Measurements from ENCODE around the gene GDPGP1.
A peak's percentile ranks its signal among the peaks of the same experiment; 100 is the strongest.

The GDPGP1 gene

DNA sequence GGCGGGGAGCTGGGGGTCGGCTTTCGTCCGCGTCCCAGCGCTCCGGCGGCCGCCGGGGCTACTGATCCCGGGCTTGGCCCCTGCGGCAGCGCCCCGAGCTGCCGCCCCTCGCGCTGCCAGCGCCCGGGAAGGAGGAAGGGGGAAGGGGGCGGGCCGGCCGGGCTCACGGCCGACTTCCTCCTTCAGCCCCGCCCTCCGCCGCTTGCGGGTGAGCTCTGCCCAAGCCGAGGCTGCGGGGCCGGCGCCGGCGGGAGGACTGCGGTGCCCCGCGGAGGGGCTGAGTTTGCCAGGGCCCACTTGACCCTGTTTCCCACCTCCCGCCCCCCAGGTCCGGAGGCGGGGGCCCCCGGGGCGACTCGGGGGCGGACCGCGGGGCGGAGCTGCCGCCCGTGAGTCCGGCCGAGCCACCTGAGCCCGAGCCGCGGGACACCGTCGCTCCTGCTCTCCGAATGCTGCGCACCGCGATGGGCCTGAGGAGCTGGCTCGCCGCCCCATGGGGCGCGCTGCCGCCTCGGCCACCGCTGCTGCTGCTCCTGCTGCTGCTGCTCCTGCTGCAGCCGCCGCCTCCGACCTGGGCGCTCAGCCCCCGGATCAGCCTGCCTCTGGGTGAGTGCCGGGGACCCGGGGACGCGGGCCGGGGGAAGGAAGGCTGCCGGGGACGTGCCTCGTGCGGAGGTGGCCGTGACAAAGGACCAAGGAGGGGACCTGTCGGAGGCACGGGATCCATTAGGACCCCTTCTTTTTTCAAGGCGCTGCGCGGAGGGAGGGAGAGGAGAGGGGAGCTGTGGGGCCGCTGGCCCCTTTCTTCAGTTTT is 32.7 kb upstream of the GDPGP1 start, which contains the start of gene SEMA4B:
SEMA4B (plus strand) TSS at position 201 of the 814 bp plus-strand sequence; CDS start at position 450, 249 bp downstream.
- peak within 1 kb of the TSS; percentile 83 for H3K4me3 ChIP-seq (ENCODE audit: low read depth, low read length)
- TF ChIP-seq, protein P1, sequence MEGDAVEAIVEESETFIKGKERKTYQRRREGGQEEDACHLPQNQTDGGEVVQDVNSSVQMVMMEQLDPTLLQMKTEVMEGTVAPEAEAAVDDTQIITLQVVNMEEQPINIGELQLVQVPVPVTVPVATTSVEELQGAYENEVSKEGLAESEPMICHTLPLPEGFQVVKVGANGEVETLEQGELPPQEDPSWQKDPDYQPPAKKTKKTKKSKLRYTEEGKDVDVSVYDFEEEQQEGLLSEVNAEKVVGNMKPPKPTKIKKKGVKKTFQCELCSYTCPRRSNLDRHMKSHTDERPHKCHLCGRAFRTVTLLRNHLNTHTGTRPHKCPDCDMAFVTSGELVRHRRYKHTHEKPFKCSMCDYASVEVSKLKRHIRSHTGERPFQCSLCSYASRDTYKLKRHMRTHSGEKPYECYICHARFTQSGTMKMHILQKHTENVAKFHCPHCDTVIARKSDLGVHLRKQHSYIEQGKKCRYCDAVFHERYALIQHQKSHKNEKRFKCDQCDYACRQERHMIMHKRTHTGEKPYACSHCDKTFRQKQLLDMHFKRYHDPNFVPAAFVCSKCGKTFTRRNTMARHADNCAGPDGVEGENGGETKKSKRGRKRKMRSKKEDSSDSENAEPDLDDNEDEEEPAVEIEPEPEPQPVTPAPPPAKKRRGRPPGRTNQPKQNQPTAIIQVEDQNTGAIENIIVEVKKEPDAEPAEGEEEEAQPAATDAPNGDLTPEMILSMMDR (IDR thresholded peaks at IDR 0.05; ENCODE audit: low read depth, low read length): no peak

DNA sequence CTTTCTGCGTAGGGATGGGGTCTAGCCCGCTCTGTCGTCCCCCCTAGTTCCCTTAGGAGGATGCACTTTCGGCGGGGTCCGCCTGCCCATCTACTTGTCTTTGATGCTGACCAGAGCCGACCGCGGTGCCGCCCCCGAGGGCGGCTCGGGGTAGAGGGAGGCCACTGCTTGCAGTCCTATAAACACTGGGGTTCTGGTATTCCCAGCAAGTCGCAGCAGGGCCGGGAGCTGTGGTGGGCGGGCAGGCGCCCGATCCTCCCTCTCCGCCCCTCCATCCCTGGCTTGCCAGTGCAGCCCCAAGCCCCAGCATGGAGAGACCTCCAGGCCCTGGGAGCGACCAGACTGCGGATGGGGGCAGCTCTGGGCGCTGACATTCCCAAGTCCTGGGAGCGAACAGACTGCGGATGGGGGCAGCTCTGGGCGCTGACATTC is 32.0 kb upstream of the GDPGP1 start:
- TF ChIP-seq, protein P1 (IDR thresholded peaks at IDR 0.05; ENCODE audit: low read depth, low read length): no peak
- H3K4me3 ChIP-seq (ENCODE audit: low read depth, low read length): peak overlapping the region; percentile 83

DNA sequence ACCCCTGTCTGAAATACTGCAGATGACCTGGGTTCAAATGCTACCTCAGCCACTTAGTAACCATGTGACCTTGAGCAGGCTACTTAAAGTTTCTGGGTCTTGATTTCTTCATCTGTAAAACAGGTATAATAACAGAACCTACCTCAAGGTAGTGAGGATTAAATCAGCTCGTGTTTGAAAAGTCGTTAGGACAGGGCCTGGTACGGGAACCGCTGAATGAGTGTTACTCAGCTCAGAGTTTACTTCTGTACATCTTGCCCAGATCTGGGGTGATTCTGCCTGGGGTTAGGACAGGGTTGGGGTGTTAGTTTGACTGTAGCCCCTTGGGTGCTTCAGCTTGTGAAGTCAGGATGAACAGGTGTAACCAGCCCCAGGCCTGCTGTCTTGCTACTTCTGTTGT is 31.1 kb upstream of the GDPGP1 start:
- H3K4me3 ChIP-seq (ENCODE audit: low read depth, low read length): no peak overlapping the region
- TF ChIP-seq, protein P1 (IDR thresholded peaks at IDR 0.05; ENCODE audit: low read depth, low read length): no peak

DNA sequence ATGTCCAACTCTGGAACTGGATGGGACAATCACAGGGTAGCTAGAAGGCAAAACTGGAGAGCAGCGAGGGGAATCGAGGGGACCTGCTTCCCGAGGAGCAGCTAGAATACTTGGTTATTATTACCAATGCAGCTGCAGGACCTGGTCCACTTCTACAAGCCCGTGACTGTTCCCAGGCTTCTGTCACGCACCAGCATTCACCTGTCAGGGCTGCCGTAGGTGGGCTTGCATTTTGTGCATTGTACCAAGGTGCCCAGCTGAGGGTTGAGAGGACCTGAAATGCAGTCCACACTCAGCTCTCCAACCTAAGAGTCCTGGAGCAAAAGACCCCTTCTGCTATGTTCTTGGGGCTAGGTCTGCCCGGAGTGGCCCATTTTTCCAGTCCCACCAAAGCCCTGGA is 30.5 kb upstream of the GDPGP1 start:
- H3K4me3 ChIP-seq (ENCODE audit: low read depth, low read length): no peak overlapping the region
- TF ChIP-seq, protein P1 (IDR thresholded peaks at IDR 0.05; ENCODE audit: low read depth, low read length): no peak

DNA sequence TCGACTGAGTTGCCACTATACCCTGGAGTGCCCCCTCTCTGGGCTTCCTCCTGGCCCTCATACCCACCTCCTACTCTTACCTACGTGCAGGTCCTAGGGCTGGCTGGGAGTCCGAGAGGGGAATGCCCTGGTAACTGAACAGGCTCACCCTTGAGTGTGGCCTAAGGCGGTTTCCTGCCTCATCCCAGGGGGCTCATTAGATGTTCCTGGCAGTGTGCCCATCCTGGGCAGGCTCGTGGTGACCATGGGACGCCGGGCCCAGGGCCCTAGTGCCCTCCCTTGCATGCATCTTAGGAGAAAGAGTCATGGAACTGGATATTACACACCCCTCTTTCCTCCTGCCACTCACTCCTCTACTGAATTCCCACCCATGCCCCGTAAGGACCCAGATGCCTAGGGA is 30.1 kb upstream of the GDPGP1 start:
- no peak overlapping the region for H3K4me3 ChIP-seq (ENCODE audit: low read depth, low read length)
- TF ChIP-seq, protein P1 (IDR thresholded peaks at IDR 0.05; ENCODE audit: low read depth, low read length): no peak

DNA sequence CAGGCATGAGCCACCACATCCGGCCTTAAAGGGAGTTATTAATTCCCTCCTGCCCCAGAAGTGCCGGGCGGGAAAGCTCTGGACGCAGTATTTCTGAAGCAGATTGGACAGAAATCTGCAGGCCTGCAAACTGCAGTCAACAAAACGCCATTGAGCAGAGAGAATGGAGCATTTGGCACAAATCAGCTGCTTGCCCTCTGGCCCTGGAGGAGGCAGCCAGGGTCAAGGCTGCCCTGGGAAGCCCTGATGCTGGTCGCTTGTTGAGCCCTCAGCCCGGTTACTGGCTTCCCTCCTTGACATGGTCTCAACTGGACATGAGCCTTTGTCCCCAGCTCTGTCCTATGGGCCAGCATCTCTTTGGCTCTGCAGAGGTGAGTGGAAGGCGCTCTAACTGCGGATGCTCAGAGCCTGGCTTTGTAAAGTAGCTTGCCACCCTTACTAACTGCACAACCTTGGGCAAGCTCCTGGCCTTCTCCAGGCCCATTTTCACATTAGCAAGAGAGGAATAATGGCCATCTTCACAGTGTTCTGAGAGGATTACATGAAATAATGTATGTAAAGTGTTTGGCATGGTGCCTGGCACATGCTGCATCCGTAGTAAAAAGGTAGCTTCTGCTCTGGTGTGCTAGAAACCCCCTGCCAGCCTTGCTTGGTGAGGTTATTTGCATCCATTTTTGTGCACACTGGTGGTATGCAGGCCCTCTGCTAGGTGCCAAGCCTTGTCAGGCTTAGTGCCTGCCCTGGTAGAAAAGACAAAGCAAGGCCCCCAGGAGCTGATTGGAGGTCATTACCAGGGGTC is 28.8 kb upstream of the GDPGP1 start:
- no peak overlapping the region for H3K4me3 ChIP-seq (ENCODE audit: low read depth, low read length)
- TF ChIP-seq, protein P1 (IDR thresholded peaks at IDR 0.05; ENCODE audit: low read depth, low read length): no peak

DNA sequence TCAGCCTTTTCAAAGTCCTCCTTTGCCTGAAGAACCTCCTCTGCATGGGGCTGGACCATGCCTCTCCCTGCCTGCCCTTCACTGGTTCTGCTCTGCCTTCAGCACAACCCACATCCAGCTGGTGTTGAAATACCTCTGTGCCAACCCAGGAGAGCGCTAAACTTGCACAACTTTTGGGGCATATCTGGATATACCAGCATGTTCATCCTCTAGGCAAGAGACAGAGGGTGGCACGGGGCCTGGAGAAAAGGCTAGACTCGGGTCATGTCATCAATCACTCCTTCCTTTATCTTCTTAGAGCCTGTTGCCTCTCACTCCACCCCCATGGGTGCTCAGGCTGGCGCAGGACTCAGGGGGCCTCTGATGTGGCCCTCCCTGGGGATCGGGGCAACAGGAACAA is 28.1 kb upstream of the GDPGP1 start:
- no peak overlapping the region for H3K4me3 ChIP-seq (ENCODE audit: low read depth, low read length)
- TF ChIP-seq, protein P1 (IDR thresholded peaks at IDR 0.05; ENCODE audit: low read depth, low read length): no peak

All from WI38 (cell line).